IMR-90 (cell line): Measurements from ENCODE around the gene CLASP1. TPM values are rescaled to one million over a fixed set of nuclear protein-coding genes. Genes with fewer than 3 reads are reported as not detected.

Source experiments
- ATAC-seq: fragments of 200-7000 bp; cut with Tn5 transposase; 2 replicates; pipeline ENCODE4 v1.9.1; 2020; ENCODE audit warnings: low read depth, mild to moderate bottlenecking, moderate library complexity
- BruUV-seq: library from RNA; stranded (reverse); fragments of 400-500 nt; replicated peaks from 2 replicates; lab custom pipeline; 2021; lab: Mats Ljungman, UMichigan
- CTCF ChIA-PET: fragments of 300-600 bp; formaldehyde crosslinking; extraction: SDS; loops from one replicate; lab custom pipeline; 2021; ENCODE audit warnings: antibody characterized with exemption; lab: Yijun Ruan, JAX
- POLR2A ChIA-PET: fragments of 300-600 bp; sonication (Branson Sonifier 250); formaldehyde crosslinking; loops from one replicate; lab custom pipeline; 2022; ENCODE audit warnings: antibody characterized with exemption; ENCODE audit not compliant: unreplicated experiment; lab: Charles Lee
- DNase-seq: peaks from one replicate; pipeline ENCODE4 v3.0.0; 2013
- H2AFZ ChIP-seq: replicated peaks from 2 replicates; pipeline ENCODE3; 2013; ENCODE audit warnings: low read length, mild to moderate bottlenecking; ENCODE audit not compliant: poor library complexity
- H2AK5ac ChIP-seq: 2 replicates; pipeline ENCODE4 v1.6.1; 2013; ENCODE audit warnings: low read depth, low read length, inconsistent platforms
- H2AK9ac ChIP-seq: replicated peaks from 2 replicates; pipeline ENCODE3; 2013; ENCODE audit warnings: mild to moderate bottlenecking, low read depth, low read length, moderate library complexity; ENCODE audit not compliant: poor library complexity
- H2BK120ac ChIP-seq: 2 replicates; pipeline ENCODE4 v1.6.1; 2013; ENCODE audit warnings: low read depth, low read length, inconsistent platforms
- H2BK15ac ChIP-seq: 3 replicates; pipeline ENCODE4 v1.6.1; 2013; ENCODE audit warnings: low read depth, low read length, inconsistent platforms
- H2BK20ac ChIP-seq: 2 replicates; pipeline ENCODE4 v1.6.1; 2013; ENCODE audit warnings: low read depth, mild to moderate bottlenecking, inconsistent platforms, low read length, moderate library complexity
- H2BK5ac ChIP-seq: 2 replicates; pipeline ENCODE4 v1.6.1; 2013; ENCODE audit warnings: mild to moderate bottlenecking, low read depth, low read length, inconsistent platforms; ENCODE audit not compliant: poor library complexity, severe bottlenecking
- H3K14ac ChIP-seq: replicated peaks from 2 replicates; pipeline ENCODE4 v1.6.1; 2013; ENCODE audit warnings: low read depth, low read length, inconsistent platforms
- H3K18ac ChIP-seq: 2 replicates; pipeline ENCODE4 v1.6.1; 2013; ENCODE audit warnings: low read depth, low read length, control low read depth
- H3K23ac ChIP-seq: 2 replicates; pipeline ENCODE4 v1.6.1; 2013; ENCODE audit warnings: low read depth, low read length, inconsistent platforms
- H3K27ac ChIP-seq: 2 replicates; pipeline ENCODE4 v1.5.1; 2013; ENCODE audit warnings: mild to moderate bottlenecking, control low read depth, low read length; ENCODE audit not compliant: insufficient read depth
- H3K27me3 ChIP-seq: 2 replicates; pipeline ENCODE4 v1.6.1; 2013; ENCODE audit warnings: low read length; ENCODE audit not compliant: control insufficient read depth, insufficient read depth
- H3K36me3 ChIP-seq: 2 replicates; pipeline ENCODE4 v1.6.1; 2013; ENCODE audit warnings: low read length, mixed read lengths; ENCODE audit not compliant: control insufficient read depth, insufficient read depth
- H3K4ac ChIP-seq: 2 replicates; pipeline ENCODE4 v1.6.1; 2013; ENCODE audit warnings: low read depth, low read length, inconsistent platforms
- H3K4me1 ChIP-seq: 2 replicates; pipeline ENCODE4 v1.6.1; 2013; ENCODE audit warnings: low read length, mixed read lengths; ENCODE audit not compliant: control insufficient read depth, insufficient read depth
- H3K4me2 ChIP-seq: 2 replicates; pipeline ENCODE4 v1.6.1; 2013; ENCODE audit warnings: low read depth, mild to moderate bottlenecking, control low read depth, low read length, moderate library complexity
- H3K4me3 ChIP-seq: 2 replicates; pipeline ENCODE4 v1.5.1; 2013; ENCODE audit warnings: low read depth, mild to moderate bottlenecking, control low read depth, low read length, moderate library complexity; ENCODE audit not compliant: insufficient read depth
- H3K56ac ChIP-seq: 2 replicates; pipeline ENCODE4 v1.6.1; 2013; ENCODE audit warnings: low read length, inconsistent platforms; ENCODE audit not compliant: insufficient read depth; ENCODE audit errors: extremely low read depth
- H3K79me1 ChIP-seq, 2 experiments: 2 replicates each; pipeline ENCODE4 v1.6.1; 2013; ENCODE audit warnings: low read length in 2 of 2, inconsistent platforms in 1 of 2, low read depth in 1 of 2
- H3K9ac ChIP-seq: 2 replicates; pipeline ENCODE4 v1.6.1; 2013; ENCODE audit warnings: low read depth, low read length, control low read depth
- H3K9me1 ChIP-seq: 2 replicates; pipeline ENCODE4 v1.6.1; 2013; ENCODE audit warnings: low read length, inconsistent platforms; ENCODE audit not compliant: insufficient read depth
- H3K9me3 ChIP-seq: 2 replicates; pipeline ENCODE4 v1.6.1; 2013; ENCODE audit warnings: low read length; ENCODE audit not compliant: control insufficient read depth, insufficient read depth
- H4K20me1 ChIP-seq: 2 replicates; pipeline ENCODE4 v1.6.1; 2013; ENCODE audit warnings: low read length, inconsistent platforms; ENCODE audit not compliant: insufficient read depth
- H4K5ac ChIP-seq: 2 replicates; pipeline ENCODE4 v1.6.1; 2013; ENCODE audit warnings: mild to moderate bottlenecking, low read depth, low read length, control low read depth
- H4K8ac ChIP-seq, 2 experiments: 2 replicates each; pipeline ENCODE4 v1.6.1; 2013; ENCODE audit warnings: low read depth in 2 of 2, low read length in 2 of 2, control low read depth in 1 of 2, inconsistent platforms in 1 of 2
- H4K91ac ChIP-seq: 2 replicates; pipeline ENCODE4 v1.6.1; 2013; ENCODE audit warnings: low read depth, low read length, inconsistent platforms; ENCODE audit not compliant: insufficient read depth
- BHLHE40 ChIP-seq: fragments of 150-350 bp; IDR thresholded peaks from 2 replicates; pipeline ENCODE4 v1.6.1; 2016; ENCODE audit warnings: mild to moderate bottlenecking, low read depth, low read length
- CEBPB ChIP-seq: IDR thresholded peaks from 2 replicates; pipeline ENCODE4 v1.6.1; 2012; ENCODE audit warnings: low read depth, low read length, improper control_type of control experiment
- WGBS, 2 experiments: methylation state at CpG; one replicate each; pipeline versions ENCODE4 v1.1.5 to v1.1.7; 2013; ENCODE audit warnings: missing lambda C conversion rate in 2 of 2; ENCODE audit not compliant: insufficient read length in 1 of 2; ENCODE audit errors: extremely low coverage in 2 of 2; 5-methylcytosine and 5-hydroxymethylcytosine counted together
- dilution Hi-C: fragments of 300-500 bp; cut with HindIII; formaldehyde crosslinking; loops from one replicate; pipeline ENCODE4 v1.14.3; 2018; ENCODE audit warnings: low sequenced_read_pairs; ENCODE audit not compliant: unreplicated experiment
- in situ Hi-C: fragments of 300-500 bp; cut with MboI; formaldehyde crosslinking; loops from 3 replicates; pipeline ENCODE4 v1.14.3; 2019; ENCODE audit warnings: low sequenced_read_pairs, inconsistent platforms, mixed read lengths
- intact Hi-C: fragments of 100-400 bp; cut with micrococcal nuclease; formaldehyde crosslinking; loops from 2 replicates; pipeline ENCODE4 v1.10.0; 2022
- polyA plus RNA-seq, 3 experiments: library from polyadenylated mRNA; depleted of rRNA; stranded (reverse); fragments of >200 nt; gene quantifications; 2 replicates each; pipeline ENCODE4 v1.2.3, GENCODE V29; 2012; ENCODE audit warnings: low replicate concordance in 1 of 3
- total RNA-seq: library from RNA; depleted of rRNA; stranded (reverse); fragments of >200 nt; gene quantifications from 2 replicates; pipeline ENCODE4 v1.2.3, GENCODE V29; 2012
- TF ChIP-seq, protein P1 (sequence below): conservative IDR thresholded peaks from 2 replicates; pipeline ENCODE4 v1.5.1; 2012; ENCODE audit warnings: mild to moderate bottlenecking, low read depth, low read length, improper control_type of control experiment

CLASP1 gene
- total and polyA plus RNA-seq, 2 of the 4 experiments (the other 2 are of a cell fraction): 12.3 to 33.7 TPM

DNA sequence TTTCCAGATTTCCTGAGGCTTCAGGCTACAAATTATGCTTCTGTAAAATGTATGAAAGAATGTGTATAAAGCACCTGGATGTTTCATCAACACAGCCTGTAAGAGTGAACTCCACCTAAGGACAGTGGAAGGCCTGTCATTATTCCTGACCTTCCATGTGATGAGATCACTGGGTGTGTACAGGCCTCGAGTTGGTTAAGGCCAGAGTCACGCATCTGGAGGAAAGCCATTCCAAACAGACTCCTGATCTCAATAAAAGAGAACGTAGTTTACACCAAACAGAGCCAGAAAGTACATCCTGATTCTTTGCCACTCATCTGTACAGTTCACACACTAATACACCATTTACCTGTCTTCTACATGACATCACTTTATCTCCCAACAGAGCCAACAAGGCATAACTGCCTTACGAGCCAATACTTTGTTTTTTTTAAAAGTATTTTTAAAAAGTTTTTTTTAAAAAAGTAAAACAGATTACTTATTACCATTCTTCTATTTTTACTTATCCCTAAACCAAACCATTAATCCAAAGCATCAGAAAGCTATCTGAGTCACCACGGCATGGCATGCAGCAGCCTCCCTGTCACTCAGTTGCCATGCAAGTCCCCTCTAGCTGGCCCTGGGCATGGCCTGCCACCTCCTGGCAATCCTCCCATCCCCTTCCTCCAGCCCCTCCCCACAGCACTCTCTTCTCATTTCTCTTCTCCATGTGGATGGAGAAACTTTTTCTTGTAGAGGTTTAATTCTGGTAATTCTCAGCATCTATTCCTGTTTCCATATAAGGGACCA is 285.4 kb downstream of the CLASP1 start:
- peak; percentile 88 for DNase-seq
- POLR2A ChIA-PET: no interaction called here
- no TSS peak for BruUV-seq

More for the DNA sequence above, 285.4 kb downstream of the CLASP1 start:
- Histone ChIP-seq H3K79me1 (peaks cover 0 to 59% of the 10 kb centered on the region in 2 experiments; a peak in 3 of 4 replicates), H3K4ac (peak overlapping the region; percentile 55), H3K9ac (no peak overlapping the region), H3K27ac (peak overlapping the region; percentile 63; the same call in 1 of the 2 replicates), H4K91ac (peak overlapping the region; percentile 66; the same call in 1 of the 2 replicates), H3K36me3 (peaks cover 37% of the 10 kb centered on the region), H3K9me3 (no peaks in the 10 kb centered on the region), H3K9me1 (peaks cover 61% of the 10 kb centered on the region), H4K5ac (no peak overlapping the region), H2BK120ac (peak overlapping the region; percentile 69), H3K18ac (no peak overlapping the region), H3K23ac (peak overlapping the region; percentile 22; the same call in 1 of the 2 replicates), H2BK20ac (peak overlapping the region; percentile 73), H2BK5ac (peak overlapping the region; percentile 82), H2AK9ac (peak overlapping the region; percentile 42), H2AK5ac (peak overlapping the region; percentile 29; the same call in 1 of the 2 replicates), H3K4me1 (peaks cover 30% of the 10 kb centered on the region), H4K20me1 (peaks cover 7% of the 10 kb centered on the region; the same call in 1 of the 2 replicates), H3K56ac (no peak overlapping the region), H3K14ac (peak overlapping the region; percentile 21), H2BK15ac (0 out of 3 replicates have a peak overlapping the region, but pooled peaks have one; percentile 40), H3K4me3 (no peak overlapping the region), H2AFZ (no peak overlapping the region), H4K8ac (peak overlapping the region in 1 of 2 experiments; percentile 65; a peak in 1 of 4 replicates), H3K27me3 (no peaks in the 10 kb centered on the region), H3K4me2 (no peak overlapping the region)
- TF ChIP-seq BHLHE40 (peak; percentile 83), CEBPB (no peak)
- TF ChIP-seq, protein P1, sequence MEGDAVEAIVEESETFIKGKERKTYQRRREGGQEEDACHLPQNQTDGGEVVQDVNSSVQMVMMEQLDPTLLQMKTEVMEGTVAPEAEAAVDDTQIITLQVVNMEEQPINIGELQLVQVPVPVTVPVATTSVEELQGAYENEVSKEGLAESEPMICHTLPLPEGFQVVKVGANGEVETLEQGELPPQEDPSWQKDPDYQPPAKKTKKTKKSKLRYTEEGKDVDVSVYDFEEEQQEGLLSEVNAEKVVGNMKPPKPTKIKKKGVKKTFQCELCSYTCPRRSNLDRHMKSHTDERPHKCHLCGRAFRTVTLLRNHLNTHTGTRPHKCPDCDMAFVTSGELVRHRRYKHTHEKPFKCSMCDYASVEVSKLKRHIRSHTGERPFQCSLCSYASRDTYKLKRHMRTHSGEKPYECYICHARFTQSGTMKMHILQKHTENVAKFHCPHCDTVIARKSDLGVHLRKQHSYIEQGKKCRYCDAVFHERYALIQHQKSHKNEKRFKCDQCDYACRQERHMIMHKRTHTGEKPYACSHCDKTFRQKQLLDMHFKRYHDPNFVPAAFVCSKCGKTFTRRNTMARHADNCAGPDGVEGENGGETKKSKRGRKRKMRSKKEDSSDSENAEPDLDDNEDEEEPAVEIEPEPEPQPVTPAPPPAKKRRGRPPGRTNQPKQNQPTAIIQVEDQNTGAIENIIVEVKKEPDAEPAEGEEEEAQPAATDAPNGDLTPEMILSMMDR: no peak
- peak; percentile 63 for ATAC-seq
- CTCF ChIA-PET: interaction anchor here (1.0 to 1.8 kb wide), 3 partner anchors 8 to 1189 kb away, joined by 3 to 4 read pairs (median 4); no protein-coding TSS in a partner anchor
- intact Hi-C loops (no loop called here), dilution Hi-C loops (no loop called here), in situ Hi-C loops (loop anchor here (25.0 kb wide), 1 partner anchor 677 kb away; no protein-coding TSS in a partner anchor)
- WGBS, 2 experiments: no CpG with 5 or more reads among the region's 5 CpGs
